Endometrial microvascular endothelial cells (primary cell): Measurements from ENCODE around the gene NMU. TPM values are rescaled to one million over a fixed set of nuclear protein-coding genes. Genes with fewer than 3 reads are reported as not detected.
"Not testable (repeated sequence)": the region's sequence is repeated elsewhere in the genome, so short reads cannot be mapped to it uniquely, and the experiment has no call there.

Experiments
- in situ Hi-C: cut with HindIII; loops from 2 replicates; pipeline ENCODE4 v1.10.0; 2017; ENCODE audit warnings: low sequenced_read_pairs, low pct_unique_long_range_greater_than_20kb; ENCODE audit errors: inconsistent ontology term
- total RNA-seq: library from RNA; depleted of rRNA; stranded (reverse); fragments of >200 nt; gene quantifications from one replicate; pipeline ENCODE4 v1.2.3, GENCODE V29; 2015; ENCODE audit errors: inconsistent ontology term

The NMU gene
- total RNA-seq, 1 donor from 2014 or later: not detected

DNA sequence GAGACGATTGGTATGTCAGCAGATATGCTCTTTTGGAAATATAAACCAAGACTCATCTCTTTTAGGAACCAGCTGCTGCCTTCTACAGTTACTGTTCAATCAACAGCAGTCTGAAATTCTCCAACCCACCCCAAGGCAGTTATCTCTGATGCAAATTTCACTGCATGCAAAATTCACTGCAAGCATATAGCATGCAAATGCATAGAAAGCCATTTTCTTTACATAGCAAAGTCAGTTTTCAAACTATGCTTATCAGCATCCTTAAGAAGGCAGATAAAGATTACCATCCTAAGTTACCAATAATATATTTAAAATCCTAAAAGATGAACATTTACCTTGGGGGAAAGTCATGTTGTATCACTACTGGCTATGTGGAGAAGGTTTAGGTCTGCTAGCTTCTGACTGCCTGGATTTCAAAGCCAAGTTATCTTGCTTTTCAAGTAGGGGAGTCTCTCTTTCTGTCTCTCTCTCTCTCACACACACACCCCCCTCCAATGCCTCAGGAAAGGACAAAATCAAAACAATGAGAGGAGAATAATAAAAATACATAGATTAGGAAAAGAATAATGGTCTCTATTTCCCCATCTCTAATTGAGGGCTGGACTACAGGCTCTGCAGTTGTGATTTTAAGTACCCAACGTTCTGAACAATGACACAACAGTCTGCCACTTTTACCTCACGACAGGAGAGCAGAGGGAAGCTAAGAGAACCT, 1.5 kb downstream of the NMU start:
- in situ Hi-C loops: no loop called here

DNA sequence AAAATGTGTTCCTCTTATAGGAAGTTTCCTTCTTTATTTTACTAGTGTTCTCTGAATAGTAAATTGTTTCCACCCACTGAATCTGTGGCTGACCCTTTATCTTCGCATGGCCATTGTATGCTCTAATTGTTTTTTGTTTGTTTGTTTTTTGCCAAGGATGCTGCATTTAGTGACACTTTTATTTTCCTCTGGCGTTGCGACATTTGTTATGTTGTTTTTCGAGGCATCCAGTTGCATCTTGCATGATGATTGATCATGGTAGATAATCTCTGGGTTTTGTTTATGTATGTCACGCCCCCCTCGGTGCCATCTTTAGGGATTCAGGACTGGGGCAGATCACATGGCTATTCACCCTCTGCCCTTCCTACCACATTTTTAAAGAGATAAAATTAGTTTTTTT, 2.2 kb downstream of the NMU start:
- in situ Hi-C loops: no loop called here

DNA sequence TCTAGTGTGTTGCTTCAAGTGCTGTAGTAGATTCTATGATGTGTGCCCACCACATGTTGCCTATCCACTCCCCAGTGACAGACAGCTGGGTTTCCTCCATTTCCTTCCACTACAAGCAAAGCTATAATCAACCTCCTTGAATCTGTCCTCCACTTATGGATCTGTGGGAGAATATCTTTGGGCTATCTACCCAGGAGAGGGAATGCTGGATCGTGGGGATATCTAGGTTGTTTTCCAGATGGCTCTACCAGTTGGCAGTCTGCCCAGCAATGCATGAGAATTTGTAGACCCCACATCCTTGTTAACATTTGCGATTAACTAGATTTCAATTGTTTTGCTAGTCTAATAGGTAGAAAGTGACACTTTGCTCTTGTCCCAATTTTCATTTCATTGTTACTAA, 10.3 kb downstream of the NMU start:
- in situ Hi-C loops: no loop called here

DNA sequence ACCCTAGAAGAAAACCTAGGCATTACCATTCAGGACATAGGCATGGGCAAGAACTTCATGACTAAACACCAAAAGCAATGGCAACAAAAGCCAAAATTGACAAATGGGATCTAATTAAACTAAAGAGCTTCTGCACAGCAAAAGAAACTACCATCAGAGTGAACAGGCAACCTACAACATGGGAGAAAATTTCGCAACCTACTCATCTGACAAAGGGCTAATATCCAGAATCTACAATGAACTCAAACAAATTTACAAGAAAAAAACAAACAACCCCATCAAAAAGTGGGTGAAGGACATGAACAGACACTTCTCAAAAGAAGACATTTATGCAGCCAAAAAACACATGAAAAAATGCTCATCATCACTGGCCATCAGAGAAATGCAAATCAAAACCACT, 12.0 kb downstream of the NMU start:
- in situ Hi-C loops: not testable (repeated sequence)

DNA sequence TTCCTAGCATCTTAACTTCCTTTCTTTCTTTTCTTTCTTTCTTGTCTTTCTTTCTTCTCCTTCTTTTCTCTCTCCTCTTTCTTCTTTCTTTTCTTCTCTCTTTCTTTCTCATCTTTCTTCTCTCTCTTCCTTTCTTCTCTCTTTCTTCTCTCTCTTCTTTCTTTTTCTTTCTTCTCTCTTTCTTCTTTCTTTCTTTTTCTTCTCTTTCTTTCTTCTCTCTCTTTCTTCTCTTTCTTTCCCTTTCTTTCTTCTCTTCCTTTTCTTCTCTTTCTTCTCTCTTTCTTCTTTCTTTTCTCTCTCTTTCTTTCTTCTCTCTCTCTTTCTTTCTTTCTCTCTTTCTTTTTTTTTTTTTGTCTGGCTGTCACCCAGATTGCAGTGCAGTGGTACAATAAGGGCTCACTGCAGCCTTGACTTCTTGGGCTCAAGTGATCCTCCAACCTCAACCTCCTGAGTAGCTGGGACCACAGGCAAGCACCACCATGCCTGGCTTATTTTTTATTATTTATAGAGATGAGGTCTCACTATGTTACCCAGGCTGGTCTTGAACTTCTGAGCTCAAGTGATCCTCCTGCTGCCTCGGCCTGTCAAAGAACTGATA, 17.5 kb downstream of the NMU start:
- in situ Hi-C loops: no loop called here

DNA sequence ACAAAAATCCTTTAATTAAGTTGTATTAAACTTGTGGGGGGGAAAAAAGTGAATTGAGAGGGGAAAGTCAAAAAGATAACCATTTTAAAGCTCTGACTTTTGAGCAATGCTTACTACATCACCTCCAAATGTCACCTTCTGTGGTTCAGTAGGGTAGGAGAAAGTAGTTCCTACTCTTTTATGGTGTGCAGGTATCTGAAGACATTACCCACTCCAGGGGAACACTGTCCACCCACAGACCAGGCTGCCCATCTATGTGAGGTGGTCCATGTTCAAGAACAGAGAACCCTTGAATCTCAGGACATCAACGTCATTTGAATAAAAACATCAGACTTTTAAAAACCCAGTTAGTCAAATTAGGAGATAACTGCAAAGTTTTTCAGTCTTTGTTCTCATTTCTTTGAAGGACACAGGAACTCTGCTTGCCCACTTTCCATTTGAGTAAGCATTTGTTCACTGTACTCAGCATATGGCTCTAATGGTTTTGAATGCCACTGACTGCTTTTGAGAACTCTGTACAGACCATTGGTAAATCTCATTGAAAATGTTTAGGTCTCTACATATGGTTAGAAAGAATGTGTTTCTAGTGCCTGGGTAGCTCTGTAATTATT, 18.4 kb downstream of the NMU start:
- in situ Hi-C loops: no loop called here

DNA sequence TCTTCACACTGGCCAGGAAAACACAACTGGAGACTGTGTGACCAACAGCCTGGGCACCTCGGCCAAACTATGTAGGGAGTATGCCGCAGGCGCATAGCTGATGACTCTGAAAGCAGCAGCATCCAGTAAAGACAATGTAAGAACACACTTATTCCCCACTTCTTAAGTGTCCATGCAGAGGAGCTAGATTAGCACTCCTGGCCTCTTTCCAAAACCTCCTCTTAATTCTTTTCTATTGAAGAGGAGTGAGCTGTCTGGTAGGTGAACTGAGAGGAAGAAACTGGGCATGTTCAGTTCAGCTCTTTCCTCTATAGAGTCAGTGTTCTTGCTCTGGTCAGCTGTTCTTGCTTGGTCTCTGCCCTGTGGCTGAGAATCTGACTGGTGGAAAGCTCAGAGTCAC, 21.1 kb downstream of the NMU start:
- in situ Hi-C loops: no loop called here

DNA sequence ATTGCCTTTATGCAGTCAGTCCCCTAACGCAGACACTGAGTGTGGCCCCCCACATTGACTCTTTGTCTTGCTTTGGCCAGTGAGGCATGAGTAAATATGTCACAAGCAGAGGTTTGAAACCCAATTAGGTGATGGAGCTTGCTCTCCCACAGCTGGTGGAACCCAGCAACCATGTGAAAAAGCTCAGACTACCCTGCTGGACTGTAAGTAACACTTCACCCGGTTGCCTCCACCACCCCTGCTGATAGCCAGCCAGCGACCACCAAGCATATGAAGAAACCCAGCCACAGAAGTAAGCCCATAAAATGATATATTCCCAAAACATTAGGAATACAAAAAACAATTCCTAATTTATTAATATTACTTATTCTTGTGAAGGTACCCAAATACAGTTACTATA, 22.5 kb downstream of the NMU start:
- in situ Hi-C loops: no loop called here

DNA sequence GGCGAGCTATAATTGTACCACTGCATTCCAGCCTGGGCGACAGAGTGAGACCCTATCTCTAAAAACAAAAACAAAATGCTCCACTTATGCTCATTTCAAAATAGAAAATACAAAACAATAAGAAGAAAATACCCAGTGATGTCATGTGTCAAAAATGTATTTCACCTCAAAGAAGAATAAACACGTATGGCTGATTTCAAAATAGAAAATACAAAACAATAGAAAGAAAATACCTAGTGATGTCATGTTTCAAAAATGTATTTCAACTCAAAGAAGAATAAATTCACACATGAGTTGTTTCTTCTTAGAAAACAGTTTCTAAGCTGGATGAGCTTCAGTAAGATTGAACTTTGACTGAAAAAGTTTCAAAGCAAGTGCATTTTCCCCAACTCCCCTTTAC, 23.8 kb downstream of the NMU start:
- in situ Hi-C loops: no loop called here

DNA sequence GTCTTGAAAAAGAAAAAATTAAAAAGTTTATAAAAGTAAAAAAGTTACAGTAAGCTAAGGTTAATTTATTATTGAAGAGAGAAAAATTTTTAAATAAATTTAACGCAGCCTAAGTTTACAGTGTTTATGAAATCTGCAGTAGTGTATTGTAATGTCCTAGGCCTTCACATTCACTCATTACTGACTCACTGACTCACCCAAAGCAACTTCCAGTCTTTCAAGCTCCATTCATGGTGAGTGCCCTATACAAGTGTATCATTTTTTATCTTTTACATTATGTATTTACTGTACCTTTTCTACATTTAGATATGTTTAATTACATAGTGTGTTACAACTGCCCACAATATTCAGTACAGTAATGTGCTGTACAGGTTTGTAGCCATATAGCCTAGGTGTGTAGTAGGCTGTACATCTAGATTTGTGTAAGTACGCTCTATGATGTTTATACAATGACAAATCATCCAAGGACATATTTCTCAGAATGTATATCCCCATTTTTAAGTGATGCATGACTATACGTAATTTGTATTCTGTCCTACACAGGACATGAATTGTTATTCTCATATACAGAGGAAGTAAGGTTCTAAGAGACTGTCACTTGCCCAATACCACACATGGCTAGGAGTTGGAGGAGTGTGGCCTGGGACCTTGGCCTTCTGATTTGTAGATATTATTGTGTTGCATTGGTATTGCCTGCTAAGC, 24.6 kb downstream of the NMU start:
- in situ Hi-C loops: no loop called here

DNA sequence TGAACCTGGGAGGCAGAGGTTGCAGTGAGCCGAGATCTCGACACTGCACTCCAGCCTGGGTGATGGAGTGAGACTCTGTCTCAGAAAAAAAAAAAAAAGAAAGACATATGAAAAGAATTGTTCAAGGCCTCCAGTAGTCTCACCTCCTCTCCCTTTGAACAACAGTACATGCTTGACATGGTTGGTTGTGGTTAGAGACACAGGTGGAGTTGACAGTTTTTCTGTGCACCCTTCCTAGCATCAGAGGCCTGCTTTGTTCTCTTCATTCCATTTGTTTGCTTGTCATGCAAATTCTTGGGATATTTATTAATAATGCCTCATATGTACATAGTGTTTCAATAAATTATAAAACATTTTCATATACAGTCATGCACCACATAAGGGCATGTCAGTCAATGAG, 25.7 kb downstream of the NMU start:
- in situ Hi-C loops: no loop called here

DNA sequence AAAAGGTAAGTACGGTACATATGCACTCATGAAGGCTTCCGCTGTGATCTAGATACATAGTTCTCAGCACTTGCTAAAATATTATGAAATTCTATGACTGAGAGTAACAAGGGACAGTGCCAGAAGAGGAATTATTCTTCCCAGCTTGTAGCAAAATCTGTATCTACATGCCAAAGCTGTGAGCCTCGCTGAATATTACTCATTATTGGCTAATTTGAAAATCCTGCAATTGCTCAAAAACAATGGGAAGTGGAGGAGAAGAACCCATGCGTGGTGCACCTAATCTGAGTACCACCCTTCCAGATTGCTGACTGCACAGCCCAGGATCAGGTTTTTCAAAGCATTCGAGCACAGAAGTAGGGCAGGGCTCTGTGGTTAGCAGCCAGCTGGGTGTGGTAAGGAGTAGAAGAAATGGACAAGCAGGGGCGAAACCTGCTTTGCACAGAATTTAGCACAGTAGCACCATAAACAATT, 26.7 kb downstream of the NMU start:
- in situ Hi-C loops: no loop called here

DNA sequence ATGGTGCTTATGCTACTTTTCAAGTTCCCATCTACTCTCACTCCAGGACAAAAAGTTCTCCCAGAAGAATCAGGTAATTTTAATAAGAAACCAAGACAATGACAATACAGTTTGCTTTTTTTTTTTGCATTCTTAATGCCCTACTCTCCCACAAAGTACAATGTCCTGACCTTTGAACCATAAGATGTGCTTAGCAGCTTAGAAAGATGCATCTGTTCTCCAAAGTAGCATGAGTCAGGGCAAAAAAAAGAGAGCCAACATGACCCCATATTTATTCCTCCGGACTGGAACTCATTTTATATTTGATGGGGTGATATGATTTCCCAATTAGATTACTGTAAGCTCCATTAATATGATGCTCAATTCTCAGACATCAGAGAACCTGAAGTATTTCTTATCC, 27.5 kb downstream of the NMU start:
- in situ Hi-C loops: no loop called here

DNA sequence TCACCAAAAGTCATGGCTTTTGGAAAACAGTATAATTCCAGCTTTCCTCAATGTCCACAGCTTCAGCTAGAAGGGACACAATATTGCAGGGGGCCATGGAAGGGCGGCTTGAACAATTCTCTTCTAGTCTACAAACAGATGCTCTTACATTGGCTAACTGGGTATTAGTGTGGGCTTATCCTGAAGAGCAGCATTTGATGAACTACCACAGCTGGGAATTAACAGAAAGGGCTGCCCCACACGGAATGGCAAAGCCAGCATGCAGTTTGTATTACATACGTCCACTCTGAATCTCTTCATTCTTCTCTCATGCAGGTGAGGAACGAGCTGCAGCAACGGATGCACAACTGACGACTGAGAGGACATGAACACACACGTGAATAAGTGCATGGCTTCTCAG, 31.1 kb downstream of the NMU start:
- in situ Hi-C loops: no loop called here

DNA sequence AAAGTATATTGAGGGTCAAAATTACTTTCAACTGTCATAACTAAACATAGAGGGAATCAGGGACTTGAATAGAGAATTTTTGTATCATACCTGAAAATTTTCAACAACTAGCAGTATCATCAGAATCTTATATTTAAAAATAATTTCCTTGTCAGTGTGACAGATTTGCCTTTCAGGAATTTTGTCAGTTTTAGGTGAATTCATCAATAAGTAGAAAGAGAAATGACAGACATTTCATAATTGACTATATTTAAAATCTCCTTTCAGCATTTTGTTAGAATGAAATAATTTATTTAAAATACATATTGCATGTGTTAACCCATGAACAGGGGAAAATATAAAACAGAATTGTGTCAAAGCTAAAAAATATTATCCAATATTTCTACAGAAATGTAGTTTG, 35.5 kb downstream of the NMU start:
- in situ Hi-C loops: no loop called here

DNA sequence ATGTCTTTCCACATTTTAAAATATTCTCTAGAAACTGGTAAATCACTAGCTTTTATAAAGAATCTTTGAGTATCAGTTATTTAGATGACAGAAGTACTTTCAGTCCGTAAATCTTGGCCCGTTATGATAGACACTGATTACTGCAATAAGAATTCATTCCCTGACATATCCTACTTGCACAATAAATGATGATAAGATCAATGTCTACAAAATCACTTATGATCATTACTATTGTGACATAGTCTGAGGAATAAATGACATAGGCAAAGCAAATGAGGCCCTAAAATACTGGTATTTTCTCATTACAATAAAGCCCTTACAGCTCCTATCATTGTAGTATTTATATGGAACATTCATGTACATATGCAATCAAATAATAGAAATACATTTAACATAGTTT, 37.5 kb downstream of the NMU start:
- in situ Hi-C loops: no loop called here

DNA sequence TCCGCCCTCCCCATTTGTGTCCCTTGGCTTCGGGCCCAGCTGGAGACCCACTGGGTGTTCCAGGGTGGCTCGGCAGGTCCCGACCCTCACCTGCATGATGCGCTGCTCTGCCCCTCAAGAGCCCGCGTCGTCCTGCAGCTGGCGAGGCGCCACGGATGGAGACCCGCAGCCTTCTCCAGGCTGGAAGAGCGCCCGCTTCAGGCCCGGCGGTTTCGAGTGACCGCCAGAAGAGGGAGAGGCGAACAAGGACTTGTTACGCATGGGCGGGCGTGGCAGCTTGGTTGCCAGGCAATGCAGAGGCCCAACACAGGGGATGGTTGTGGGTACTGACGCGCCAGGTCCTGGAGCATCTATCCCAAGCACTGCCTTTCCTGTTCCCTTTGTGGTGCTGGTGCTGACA, 44.1 kb downstream of the NMU start, which contains the start of gene PDCL2:
TSS of gene PDCL2 (minus strand) at position 232 of the 400 bp plus-strand sequence. CDS start at position 96, 136 bp downstream.
- in situ Hi-C loops: no loop called here

DNA sequence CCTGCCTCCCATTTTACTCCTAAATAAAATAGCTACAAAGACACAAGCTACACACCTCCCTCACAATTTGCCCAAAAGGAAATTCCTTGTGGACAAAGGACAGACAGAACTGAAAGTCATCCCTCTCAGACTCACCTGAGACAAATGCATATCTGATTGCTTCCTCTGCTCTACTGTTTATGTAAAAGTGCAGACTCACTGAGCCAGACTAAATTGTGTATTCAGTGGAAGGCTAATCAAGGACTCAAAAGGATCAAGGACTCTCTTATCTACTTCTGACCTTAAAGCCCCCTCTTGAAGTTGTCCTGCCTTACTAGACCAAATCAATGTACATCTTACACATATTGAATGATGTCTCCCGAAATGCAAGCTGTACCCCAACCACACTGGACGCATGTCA, 47.9 kb downstream of the NMU start:
- in situ Hi-C loops: no loop called here

DNA sequence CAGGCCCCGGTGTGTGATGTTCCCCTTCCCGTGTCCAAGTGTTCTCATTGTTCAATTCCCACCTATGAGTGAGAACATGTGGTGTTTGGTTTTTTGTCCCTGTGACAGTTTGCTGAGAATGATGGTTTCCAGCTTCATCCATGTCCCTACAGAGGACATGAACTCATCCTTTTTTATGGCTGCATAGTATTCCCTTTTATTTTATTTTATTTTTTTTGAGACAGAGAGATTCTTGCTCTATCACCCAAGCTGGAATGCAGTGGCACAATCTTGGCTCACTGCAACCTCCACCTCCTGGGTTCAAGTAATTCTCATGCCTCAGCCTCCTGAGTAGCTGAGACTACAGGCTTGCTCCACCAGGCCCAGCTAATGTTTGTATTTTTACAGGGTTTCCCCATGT, 53.3 kb downstream of the NMU start:
- in situ Hi-C loops: not testable (repeated sequence)
